Breast epithelium (tissue), 3 donors: ENCODE results near the gene CALY.

Source experiments
- POLR2A ChIP-seq: fragments of 450-650 bp; IDR thresholded peaks from one replicate; pipeline ENCODE4 v1.6.1; 2016; ENCODE audit warnings: antibody characterized with exemption, mild to moderate bottlenecking, moderate library complexity
- TF ChIP-seq, protein P1 (sequence below), 3 donors: fragments of 450-650 bp; IDR thresholded peaks; one replicate each; pipeline ENCODE4 v1.5.1; 2016 to 2017; ENCODE audit warnings: antibody characterized with exemption in 3 of 3, mild to moderate bottlenecking in 3 of 3, moderate library complexity in 3 of 3

DNA sequence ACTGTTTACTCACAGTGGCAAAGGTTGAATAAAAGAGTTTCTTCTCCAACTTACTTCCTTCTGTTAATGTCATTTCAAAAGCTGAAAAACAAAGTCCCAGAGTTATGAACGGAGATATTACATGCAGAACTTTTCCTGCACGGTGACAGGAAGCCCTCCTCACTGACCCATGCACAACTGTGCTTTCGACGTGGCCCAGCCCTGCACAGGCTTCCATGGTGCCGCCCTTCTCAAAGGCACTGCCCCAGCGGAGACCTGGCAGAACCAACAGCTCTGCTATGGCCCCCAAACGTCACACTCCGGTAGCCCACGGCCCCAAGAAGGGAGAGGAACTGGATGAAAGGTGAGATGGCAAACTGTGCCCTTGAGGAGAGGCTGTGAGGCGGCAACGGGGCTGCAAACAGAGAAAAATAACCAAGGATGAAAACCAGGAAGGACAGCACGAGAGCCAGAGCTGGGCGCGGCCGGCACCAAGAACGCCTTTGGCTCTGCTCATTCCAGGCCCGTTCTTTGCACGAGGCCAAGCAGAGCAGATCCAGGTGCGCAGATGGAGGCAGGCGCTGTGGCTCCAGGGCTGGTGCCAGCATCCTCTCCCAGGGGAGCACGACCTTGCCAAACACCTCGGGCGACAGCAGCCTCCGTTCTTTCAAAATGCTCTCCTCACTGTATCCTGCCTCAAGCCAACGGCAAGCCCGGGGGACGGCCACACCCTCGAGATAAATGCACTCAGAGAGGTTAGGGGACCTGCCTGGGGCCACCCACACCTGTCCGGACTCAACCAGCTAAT lies 28.1 kb upstream of the CALY start:
- TF ChIP-seq, protein P1, sequence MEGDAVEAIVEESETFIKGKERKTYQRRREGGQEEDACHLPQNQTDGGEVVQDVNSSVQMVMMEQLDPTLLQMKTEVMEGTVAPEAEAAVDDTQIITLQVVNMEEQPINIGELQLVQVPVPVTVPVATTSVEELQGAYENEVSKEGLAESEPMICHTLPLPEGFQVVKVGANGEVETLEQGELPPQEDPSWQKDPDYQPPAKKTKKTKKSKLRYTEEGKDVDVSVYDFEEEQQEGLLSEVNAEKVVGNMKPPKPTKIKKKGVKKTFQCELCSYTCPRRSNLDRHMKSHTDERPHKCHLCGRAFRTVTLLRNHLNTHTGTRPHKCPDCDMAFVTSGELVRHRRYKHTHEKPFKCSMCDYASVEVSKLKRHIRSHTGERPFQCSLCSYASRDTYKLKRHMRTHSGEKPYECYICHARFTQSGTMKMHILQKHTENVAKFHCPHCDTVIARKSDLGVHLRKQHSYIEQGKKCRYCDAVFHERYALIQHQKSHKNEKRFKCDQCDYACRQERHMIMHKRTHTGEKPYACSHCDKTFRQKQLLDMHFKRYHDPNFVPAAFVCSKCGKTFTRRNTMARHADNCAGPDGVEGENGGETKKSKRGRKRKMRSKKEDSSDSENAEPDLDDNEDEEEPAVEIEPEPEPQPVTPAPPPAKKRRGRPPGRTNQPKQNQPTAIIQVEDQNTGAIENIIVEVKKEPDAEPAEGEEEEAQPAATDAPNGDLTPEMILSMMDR (IDR thresholded peaks at IDR 0.05), result no peak
- TF ChIP-seq POLR2A, result no peak
